Fibroblast of skin of right quadriceps (primary cell): ENCODE data around the gene AFF3.

Experiments used
- DNase-seq: peaks from one replicate; pipeline ENCODE4 v3.0.0-alpha.2; 2013

AFF3 gene

GRCh38 chr2:100004348-100004884 is 138.0 kb downstream of the AFF3 start:
- no peak for DNase-seq

GRCh38 chr2:100002059-100002458 is 140.3 kb downstream of the AFF3 start:
- no peak for DNase-seq

DNA sequence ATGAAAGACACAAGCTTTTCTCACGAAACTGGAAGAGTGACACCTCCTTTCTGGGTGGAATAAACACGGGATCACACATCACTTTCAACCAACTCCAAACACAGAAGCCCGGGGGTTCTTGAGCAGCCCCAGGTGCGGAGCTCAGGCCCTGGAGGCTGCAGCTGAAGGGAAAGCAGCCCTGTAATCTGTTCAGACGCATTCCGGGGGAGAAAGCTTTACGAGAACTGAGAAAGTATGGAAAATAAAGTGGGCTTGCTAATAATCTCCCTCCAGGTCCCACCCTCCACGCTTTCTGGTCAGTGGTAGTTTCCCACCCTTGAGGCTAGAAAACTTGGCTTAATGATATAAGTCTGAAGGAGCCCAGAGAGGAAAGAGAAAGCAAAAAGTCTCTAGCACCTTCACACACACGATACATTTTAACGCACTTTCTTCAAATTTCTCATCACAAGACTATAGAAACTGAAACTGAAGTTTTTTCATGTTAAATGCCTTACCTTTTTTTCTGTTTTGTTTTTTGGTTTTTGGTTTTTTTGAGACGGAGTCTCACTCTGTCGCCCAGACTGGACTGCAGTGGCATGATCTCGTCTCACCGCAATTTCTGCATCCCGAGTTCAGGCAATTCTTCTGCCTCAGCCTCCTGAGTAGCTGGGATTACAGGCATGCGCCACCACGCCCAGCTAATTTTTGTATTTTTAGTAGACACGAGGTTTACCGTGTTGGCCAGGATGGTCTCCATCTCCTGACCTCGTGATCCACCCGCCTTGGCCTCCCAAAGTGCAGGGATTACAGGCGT is 141.3 kb downstream of the AFF3 start:
- DNase-seq, result no peak

GRCh38 chr2:99998651-99999320 is 143.6 kb downstream of the AFF3 start:
- peak; percentile 48 for DNase-seq

DNA sequence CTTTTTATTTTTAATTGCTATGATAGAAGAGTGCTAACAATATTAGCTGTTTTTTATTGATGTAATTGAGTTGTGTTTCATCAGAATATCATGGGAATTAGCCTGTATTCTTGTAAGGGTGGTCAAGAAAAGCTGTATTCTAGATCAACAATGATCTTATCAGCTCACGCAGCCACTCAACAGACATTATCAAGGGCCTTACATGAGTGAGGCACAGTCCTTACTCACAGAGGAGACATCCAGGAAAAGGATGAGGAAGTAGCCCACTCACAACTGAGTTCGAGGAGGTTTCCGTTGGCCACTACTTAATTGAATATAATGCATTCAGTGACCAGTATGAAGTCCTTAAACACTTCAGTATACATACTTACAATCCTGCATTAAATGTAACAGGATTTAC is 152.5 kb downstream of the AFF3 start:
- no peak for DNase-seq

GRCh38 chr2:99988599-99988998 is 153.8 kb downstream of the AFF3 start:
- DNase-seq, result peak; percentile 52

DNA sequence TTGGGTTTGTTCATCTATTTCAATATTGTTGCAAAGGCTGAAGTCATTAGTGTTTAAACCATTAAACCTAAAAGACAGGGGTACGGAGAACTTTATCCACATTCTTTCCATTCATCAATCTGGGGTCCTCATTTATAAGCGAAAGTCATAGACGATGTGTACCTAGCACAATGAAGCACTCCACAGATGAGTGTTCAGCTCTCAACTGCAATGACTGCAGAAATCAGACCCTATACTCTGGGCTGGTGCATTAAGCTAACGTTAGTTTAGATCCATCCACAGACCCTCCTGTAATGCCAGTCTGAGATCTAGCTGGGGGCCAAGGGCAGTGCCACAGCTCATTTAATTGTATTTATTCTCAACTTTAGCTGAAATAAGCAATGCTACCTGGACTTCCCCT is 155.2 kb downstream of the AFF3 start:
- no peak for DNase-seq

GRCh38 chr2:99984799-99985515 is 157.4 kb downstream of the AFF3 start:
- DNase-seq, result peak; percentile 85

- DNase-seq, result no peak
Observed at GRCh38 chr2:99982744-99983143, 159.6 kb downstream of the AFF3 start.

DNA sequence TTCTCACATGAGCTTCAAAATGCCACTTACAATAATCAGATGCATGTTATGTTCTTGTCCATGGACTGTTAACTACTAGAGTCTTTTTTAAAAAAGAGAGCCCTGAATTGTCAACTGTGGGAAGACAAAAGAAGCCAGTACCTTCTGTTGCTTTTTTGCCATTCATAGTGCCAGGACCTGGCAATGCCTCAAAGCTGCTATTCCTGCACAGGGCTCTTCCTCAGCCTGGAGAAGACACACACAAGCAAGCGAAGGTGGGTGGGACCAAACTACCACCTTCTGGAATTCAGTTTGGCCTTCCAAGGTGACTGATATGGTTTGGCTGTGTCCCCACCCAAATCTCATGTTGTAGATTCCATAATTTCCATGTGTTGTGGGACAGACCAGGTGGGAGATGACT is 160.6 kb downstream of the AFF3 start:
- DNase-seq, result no peak

DNA sequence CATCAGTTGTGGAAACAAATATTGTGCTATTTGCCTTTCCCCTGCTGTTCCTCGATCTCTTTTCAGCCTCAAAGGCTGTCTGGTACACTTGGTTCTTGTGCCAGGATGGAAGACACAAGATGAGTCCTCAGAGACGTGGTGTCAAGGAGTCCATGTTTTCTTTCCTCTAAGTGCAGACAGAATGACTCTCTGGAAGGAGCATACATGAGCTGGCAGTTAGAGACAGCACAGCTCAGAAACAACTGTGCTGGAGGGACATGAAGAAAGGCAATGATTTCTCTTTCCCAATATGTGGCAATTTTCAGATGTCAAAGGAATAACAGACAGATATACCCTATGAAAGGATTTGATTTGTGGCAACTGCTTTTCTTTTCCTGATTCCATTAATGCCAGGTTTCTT is 162.2 kb downstream of the AFF3 start:
- no peak for DNase-seq

GRCh38 chr2:99977966-99978365 is 164.4 kb downstream of the AFF3 start:
- no peak for DNase-seq

DNA sequence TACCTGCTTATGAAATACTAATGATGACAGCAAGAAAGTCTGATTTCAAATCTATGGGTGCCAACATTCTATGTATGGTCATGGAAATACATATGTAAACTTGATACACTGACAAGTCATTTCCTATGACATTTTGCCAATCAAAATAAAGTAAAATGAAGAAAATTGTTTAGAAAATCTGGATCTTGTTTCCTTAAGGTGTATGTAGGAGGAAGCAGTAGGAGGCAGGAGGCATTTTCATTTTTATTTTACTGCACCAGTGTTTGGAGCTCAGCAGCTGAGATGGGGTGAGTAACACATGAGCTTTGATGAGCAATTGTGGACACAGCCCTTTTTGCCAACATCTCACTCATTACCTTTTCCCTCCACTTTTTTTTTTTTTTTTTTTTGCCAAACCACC is 167.0 kb downstream of the AFF3 start:
- peak; percentile 78 for DNase-seq

DNA sequence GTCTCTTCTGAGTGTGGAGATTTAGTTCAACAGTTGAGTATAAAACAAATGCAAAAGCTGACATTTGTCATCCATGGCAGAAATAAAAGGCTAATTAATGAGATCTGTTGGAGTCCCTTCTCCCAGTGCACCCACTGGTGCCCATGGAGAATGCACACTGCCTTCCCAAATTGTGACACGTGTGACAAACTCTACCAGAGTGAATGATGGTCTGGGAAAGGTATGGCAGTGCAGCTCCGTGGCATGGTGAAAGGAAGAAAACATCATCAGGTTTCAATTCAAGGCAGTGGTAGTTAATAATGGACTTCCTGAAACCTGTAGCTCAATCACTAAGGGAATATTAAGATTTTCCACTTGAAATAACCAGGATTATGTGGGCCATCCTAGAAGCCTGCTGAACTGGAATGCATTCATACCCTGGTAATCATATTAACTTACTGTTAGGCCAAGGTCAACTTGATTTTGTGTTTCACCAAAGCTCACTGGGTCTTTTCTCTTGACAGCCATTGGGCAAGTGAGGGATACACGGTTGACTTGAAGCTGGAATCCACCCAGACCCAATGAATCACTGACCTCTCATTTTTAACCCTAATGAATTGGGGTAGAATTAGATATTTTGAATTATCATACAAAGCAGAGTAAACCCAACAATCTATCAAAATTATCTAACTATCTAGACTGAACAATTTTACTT is 167.6 kb downstream of the AFF3 start:
- peak; percentile 53 for DNase-seq

DNA sequence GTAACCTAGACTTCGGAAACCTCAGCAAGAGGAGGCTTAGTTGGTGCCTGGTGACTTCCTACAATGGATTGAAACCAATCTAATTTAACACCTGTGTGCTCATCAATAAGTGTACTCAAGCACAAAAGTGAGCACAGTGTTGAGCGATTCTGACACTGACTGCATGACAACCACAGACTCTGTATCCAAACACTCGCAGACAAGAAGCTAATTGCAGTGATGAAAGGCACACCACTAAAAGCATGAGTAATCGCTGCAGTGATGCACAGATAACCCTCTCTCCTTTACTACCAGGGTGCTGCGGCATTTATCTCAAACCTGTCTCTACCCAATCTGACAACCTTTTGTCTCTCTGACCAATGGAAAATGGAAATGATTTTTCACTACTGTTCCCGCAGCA is 168.1 kb downstream of the AFF3 start:
- DNase-seq, result peak; percentile 73

DNA sequence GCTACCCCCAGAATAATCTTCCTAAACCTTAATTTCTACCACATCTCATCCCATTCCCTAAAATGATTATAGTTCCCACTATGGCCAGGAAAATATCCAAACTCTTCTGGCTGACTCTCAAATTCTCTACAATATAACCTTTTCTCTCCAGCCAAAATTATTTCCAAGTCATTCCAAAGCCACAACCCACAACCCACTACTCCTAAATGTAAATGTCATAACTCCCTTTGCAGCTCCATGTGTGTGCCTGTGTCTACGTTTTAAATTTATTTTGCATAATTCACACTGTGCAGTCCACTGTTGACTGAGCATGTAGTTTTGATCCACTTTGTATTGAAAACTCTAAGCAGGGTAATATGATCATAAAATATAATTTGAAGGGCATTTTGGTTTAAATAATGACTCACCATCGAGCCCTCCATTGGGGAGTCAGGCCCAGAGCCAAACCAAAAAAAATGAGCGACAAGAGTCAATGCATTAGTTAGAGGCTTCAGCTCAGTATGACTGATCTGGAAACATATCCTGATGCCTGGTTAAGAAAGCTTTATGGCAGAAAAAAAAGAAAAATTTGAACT is 171.0 kb downstream of the AFF3 start:
- peak; percentile 78 for DNase-seq

- peak; percentile 61 for DNase-seq
Observed at GRCh38 chr2:99970292-99970868, 172.0 kb downstream of the AFF3 start.

- no peak for DNase-seq
Observed at GRCh38 chr2:99961196-99961913, 181.0 kb downstream of the AFF3 start.

- DNase-seq, result no peak
Observed at GRCh38 chr2:99960790-99961189, 181.6 kb downstream of the AFF3 start.

DNA sequence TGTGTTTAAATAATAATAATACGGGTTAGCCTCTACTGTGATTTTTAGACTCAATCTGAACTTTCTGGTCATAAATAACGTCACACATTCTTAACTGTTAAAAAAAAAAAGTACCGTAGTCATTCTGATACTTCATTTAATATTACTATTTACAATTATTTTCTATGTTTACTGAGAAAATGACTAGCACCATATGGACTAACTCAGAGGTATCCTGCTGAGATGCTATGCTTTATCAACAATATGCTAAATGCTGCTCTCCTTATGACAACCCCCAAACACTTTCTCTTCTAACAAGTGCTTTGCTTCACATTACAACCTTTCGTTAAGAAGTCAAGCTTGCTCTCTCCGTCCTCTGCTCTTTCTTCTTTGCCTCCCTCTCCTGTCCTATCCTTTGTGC is 182.1 kb downstream of the AFF3 start:
- no peak for DNase-seq

DNA sequence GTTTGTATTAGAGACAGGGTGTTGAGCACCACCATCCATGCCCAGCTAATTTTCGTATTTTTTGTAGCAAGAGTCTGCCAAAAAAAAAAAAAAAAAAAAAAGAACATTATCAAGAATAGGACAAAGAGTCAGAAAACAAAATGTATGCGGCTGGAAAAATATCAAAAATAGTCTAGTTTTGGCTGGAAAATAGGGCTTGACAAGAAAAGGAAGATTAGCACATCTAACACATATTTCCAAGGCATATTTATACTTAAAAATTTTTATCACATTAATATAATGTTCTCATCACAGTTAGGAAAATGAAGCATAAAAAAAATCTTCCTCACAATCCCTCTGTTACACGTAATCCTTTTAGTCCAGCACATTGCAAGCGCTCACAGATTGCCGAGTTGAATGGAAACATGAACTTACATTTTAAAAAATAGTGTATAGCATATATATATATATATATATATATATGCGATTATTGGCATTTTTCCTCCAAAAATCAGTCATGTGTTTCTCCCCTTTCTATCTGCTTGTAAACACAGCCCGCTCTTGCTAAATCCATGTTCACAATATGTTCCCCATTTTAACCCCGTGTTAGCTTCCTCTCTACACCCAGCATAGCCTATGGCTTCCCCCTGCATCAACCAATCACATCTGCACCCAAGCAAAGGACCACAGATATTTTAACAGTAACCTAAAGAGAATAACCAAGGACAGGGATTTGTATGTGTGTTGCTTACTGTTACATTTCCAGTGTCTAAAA is 183.0 kb downstream of the AFF3 start:
- no peak for DNase-seq
